ENCODE results near the gene KNOP1.

- TF ChIP-seq CTCF (IDR thresholded peaks at IDR 0.05) (no peak), POLR2A (IDR thresholded peaks at IDR 0.05) (no peak)
These were observed 43.5 kb downstream of the KNOP1 start for GRCh38 chr16:19674485-19674884.

All from tibial nerve (tissue), 3 donors.